Measurements from ENCODE around the gene PPIG. TPM values are rescaled to one million over a fixed set of nuclear protein-coding genes. Genes with fewer than 3 reads are reported as not detected.
A peak's percentile ranks its signal among the peaks of the same experiment; 100 is the strongest.

PPIG gene
- total and polyA plus RNA-seq, 9 of the 15 experiments (the other 6 are each of a cell fraction or from before 2014, with no cell fraction given) = 52.5 to 166 (median 124) TPM

- WGBS (ENCODE audit: insufficient coverage, low coverage, missing lambda C conversion rate) = 100% methylated on average over 1 of the region's 1 CpG
- TF ChIP-seq CHAMP1 (IDR thresholded peaks at IDR 0.05) (no peak), HDAC6 (IDR thresholded peaks at IDR 0.05; ENCODE audit: low read depth, low read length) (no peak), TRIM25 (IDR thresholded peaks at IDR 0.05; ENCODE audit: borderline replicate concordance) (no peak), ARID1B (IDR thresholded peaks at IDR 0.05) (no peak), MYNN (IDR thresholded peaks at IDR 0.05) (no peak), MYNN (CRISPR knock-in tag; IDR thresholded peaks at IDR 0.05) (no peak), CGGBP1 (CRISPR knock-in tag; IDR thresholded peaks at IDR 0.05) (no peak), ZBTB26 (CRISPR knock-in tag; IDR thresholded peaks at IDR 0.05) (no peak), ZNF431 (CRISPR knock-in tag; IDR thresholded peaks at IDR 0.05) (peak; percentile 40; the same call in 1 of the 2 replicates), DACH1 (IDR thresholded peaks at IDR 0.05; ENCODE audit: partially characterized antibody) (peak; percentile 86), ZKSCAN3 (CRISPR knock-in tag; IDR thresholded peaks at IDR 0.05) (no peak), ZNF77 (CRISPR knock-in tag; IDR thresholded peaks at IDR 0.05) (no peak), ZBTB33 (CRISPR knock-in tag; IDR thresholded peaks at IDR 0.05) (no peak), BDP1 (IDR thresholded peaks at IDR 0.05; ENCODE audit: insufficient read depth, insufficient read length) (no peak), IRF9 (tag; IDR thresholded peaks at IDR 0.05) (no peak), NCOA2 (IDR thresholded peaks at IDR 0.05; ENCODE audit: partially characterized antibody in 2 of 2) (peak in 1 of 2 experiments; percentile 22)
Measured at GRCh38 chr2:169561364-169561763, 22.8 kb upstream of the PPIG start.

More at GRCh38 chr2:169561364-169561763, 22.8 kb upstream of the PPIG start:
- BruUV-seq (replicated peaks) = no TSS peak
- intact Hi-C loops (cut with micrococcal nuclease) (no loop called here), in situ Hi-C loops (cut with MboI) (no loop called here)
- DNase-seq (ENCODE audit: extremely low read depth in 1 of 4, low spot score in 3 of 4) (no peak), ATAC-seq (no peak), FAIRE-seq (no peak)
- H3K27me3 ChIP-seq (ENCODE audit: control insufficient read depth in 2 of 2, insufficient read depth in 2 of 2, low read length in 2 of 2) = no peaks in the 10 kb centered on the region
- no peak overlapping the region for H3K4me2 ChIP-seq (ENCODE audit: insufficient read depth, low read length)
- no peaks in the 10 kb centered on the region for H3K9me3 ChIP-seq (replicated peaks; ENCODE audit: control insufficient read depth, insufficient read depth, low read depth, low read length)
- POLR2A ChIA-PET = interaction anchor here (0.6 to 3.4 kb wide), 2 partner anchors 11 to 33 kb away, joined by 3 to 17 read pairs; partner anchors contain the start of gene FASTKD1
- H3K36me3 ChIP-seq (ENCODE audit: control insufficient read depth, insufficient read depth, low read length) = peaks cover 61% of the 10 kb centered on the region
- no peak overlapping the region for H3K9ac ChIP-seq (ENCODE audit: insufficient read depth in 1 of 2, low read depth in 2 of 2, low read length in 2 of 2)
- H2AFZ ChIP-seq (ENCODE audit: low read depth, low read length) = no peak overlapping the region
- no peak overlapping the region for H3K27ac ChIP-seq (ENCODE audit: extremely low read depth, low read depth, low read length)
- CTCF ChIA-PET (ENCODE audit: low intra/inter-chr PET ratio) = no interaction called here
- no peaks in the 10 kb centered on the region for H3K4me1 ChIP-seq (replicated peaks in 1 of 2; ENCODE audit: control insufficient read depth in 2 of 2, insufficient read depth in 2 of 2, low read length in 2 of 2)
- H3K9me1 ChIP-seq (ENCODE audit: control insufficient read depth, insufficient read depth, low read length) = no peaks in the 10 kb centered on the region
- no peak overlapping the region for H3K4me3 ChIP-seq
- peaks cover 6% of the 10 kb centered on the region; the same call in 1 of the 3 replicates for H3K79me2 ChIP-seq (ENCODE audit: control insufficient read depth, insufficient read depth, low read length)
- H4K20me1 ChIP-seq (replicated peaks; ENCODE audit: control insufficient read depth, insufficient read depth, low read length) = no peaks in the 10 kb centered on the region
